ENCODE measurements around the gene CNPY1. TPM values are rescaled to one million over a fixed set of nuclear protein-coding genes. Genes with fewer than 3 reads are reported as not detected.

CNPY1 gene
- polyA plus RNA-seq, 1 donor from 2014 or later = 0.36 TPM

GRCh38 chr7:155569681-155570080, 23.3 kb upstream of the CNPY1 start:
- Histone ChIP-seq H3K27ac (ENCODE audit: low read length) (no peak overlapping the region), H3K27me3 (ENCODE audit: insufficient read depth, low read depth, low read length) (no peaks in the 10 kb centered on the region), H3K9ac (ENCODE audit: low read length) (no peak overlapping the region), H3K36me3 (ENCODE audit: insufficient read depth, low read length) (no peaks in the 10 kb centered on the region), H3K4me3 (ENCODE audit: low read length) (no peak overlapping the region), H2AFZ (ENCODE audit: low read depth, low read length) (no peak overlapping the region), H3K79me2 (replicated peaks; ENCODE audit: insufficient read depth, low read length) (no peaks in the 10 kb centered on the region), H3F3A (ENCODE audit: insufficient read depth, low read length, poor library complexity, severe bottlenecking) (no peaks in the 10 kb centered on the region), H4K20me1 (ENCODE audit: insufficient read depth) (no peaks in the 10 kb centered on the region), H3K4me2 (ENCODE audit: low read length) (no peak overlapping the region), H3K9me3 (ENCODE audit: low read length) (no peaks in the 10 kb centered on the region), H3K9me2 (ENCODE audit: insufficient read depth, low read length) (no peaks in the 10 kb centered on the region)
- TF ChIP-seq REST (IDR thresholded peaks at IDR 0.05; ENCODE audit: borderline replicate concordance) (no peak), EP300 (conservative IDR thresholded peaks at IDR 0.05; ENCODE audit: poor library complexity, severe bottlenecking) (no peak), RAD21 (conservative IDR thresholded peaks at IDR 0.05) (no peak), TAF1 (IDR thresholded peaks at IDR 0.05; ENCODE audit: low read depth) (no peak), EZH2 (IDR thresholded peaks at IDR 0.05; ENCODE audit: borderline replicate concordance, insufficient read depth, low read length, poor library complexity, severe bottlenecking) (no peak), POLR2AphosphoS5 (IDR thresholded peaks at IDR 0.05) (no peak), CTCF (IDR thresholded peaks at IDR 0.05; ENCODE audit: poor library complexity, severe bottlenecking) (no peak), MXI1 (conservative IDR thresholded peaks at IDR 0.05; ENCODE audit: poor library complexity, severe bottlenecking) (no peak)

DNA sequence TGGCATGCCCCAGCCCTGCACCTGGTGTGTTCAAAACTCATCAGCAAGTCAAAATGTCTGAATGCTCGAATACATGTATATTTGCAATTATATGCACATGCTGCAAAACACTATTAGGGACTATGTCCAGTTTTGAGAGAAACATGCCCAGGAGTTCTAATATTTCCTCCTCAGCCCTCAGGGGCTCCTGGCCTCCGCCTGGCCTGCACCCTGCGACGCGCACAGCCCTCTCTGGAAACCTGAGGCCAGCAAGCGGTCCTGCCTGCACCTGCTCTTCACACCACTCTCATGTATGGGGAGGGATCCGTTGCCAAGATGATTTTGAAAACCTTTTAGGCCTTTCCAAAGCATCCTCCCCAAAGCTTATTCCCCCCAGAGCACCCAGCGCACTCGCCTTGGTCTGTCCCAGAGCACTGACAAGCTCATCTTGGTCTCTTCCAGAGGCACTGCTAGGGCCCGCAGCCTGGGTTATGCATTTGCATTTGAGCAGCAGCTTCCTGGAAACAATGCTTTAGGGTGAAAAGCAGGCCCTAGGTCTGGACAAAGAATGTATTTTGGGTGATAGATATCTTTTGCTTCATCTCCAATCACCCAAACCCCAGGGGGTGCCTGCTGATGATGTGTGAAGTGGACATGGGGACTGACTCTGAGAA, 22.6 kb upstream of the CNPY1 start:
- Histone ChIP-seq H2AFZ (ENCODE audit: low read depth, low read length) (no peak overlapping the region), H3K9me3 (ENCODE audit: low read length) (no peaks in the 10 kb centered on the region), H3K9me2 (ENCODE audit: insufficient read depth, low read length) (no peaks in the 10 kb centered on the region), H3K79me2 (replicated peaks; ENCODE audit: insufficient read depth, low read length) (no peaks in the 10 kb centered on the region), H3K4me3 (ENCODE audit: low read length) (no peak overlapping the region), H3K4me2 (ENCODE audit: low read length) (no peak overlapping the region), H4K20me1 (ENCODE audit: insufficient read depth) (no peaks in the 10 kb centered on the region), H3K36me3 (ENCODE audit: insufficient read depth, low read length) (no peaks in the 10 kb centered on the region), H3K9ac (ENCODE audit: low read length) (no peak overlapping the region), H3K27ac (ENCODE audit: low read length) (no peak overlapping the region), H3F3A (ENCODE audit: insufficient read depth, low read length, poor library complexity, severe bottlenecking) (no peaks in the 10 kb centered on the region), H3K27me3 (ENCODE audit: insufficient read depth, low read depth, low read length) (no peaks in the 10 kb centered on the region)
- TF ChIP-seq RAD21 (conservative IDR thresholded peaks at IDR 0.05) = no peak
- no peak for TF ChIP-seq EZH2 (IDR thresholded peaks at IDR 0.05; ENCODE audit: borderline replicate concordance, insufficient read depth, low read length, poor library complexity, severe bottlenecking)
- no peak for TF ChIP-seq EP300 (conservative IDR thresholded peaks at IDR 0.05; ENCODE audit: poor library complexity, severe bottlenecking)
- no peak for TF ChIP-seq MXI1 (conservative IDR thresholded peaks at IDR 0.05; ENCODE audit: poor library complexity, severe bottlenecking)
- no peak for TF ChIP-seq REST (IDR thresholded peaks at IDR 0.05; ENCODE audit: borderline replicate concordance)
- TF ChIP-seq SMC3 (conservative IDR thresholded peaks at IDR 0.05; ENCODE audit: poor library complexity) = no peak
- no peak for TF ChIP-seq CTCF (IDR thresholded peaks at IDR 0.05; ENCODE audit: poor library complexity, severe bottlenecking)
- no peak for TF ChIP-seq POLR2AphosphoS5 (IDR thresholded peaks at IDR 0.05)
- TF ChIP-seq TAF1 (IDR thresholded peaks at IDR 0.05; ENCODE audit: low read depth) = no peak
